ENCODE measurements around the gene SYK. TPM values are rescaled to one million over a fixed set of nuclear protein-coding genes. Genes with fewer than 3 reads are reported as not detected.

Gene SYK
- total and polyA plus RNA-seq, 2 donors (not counting 1 experiment from before 2014, with no cell fraction given), result 60.3 to 242 TPM

DNA sequence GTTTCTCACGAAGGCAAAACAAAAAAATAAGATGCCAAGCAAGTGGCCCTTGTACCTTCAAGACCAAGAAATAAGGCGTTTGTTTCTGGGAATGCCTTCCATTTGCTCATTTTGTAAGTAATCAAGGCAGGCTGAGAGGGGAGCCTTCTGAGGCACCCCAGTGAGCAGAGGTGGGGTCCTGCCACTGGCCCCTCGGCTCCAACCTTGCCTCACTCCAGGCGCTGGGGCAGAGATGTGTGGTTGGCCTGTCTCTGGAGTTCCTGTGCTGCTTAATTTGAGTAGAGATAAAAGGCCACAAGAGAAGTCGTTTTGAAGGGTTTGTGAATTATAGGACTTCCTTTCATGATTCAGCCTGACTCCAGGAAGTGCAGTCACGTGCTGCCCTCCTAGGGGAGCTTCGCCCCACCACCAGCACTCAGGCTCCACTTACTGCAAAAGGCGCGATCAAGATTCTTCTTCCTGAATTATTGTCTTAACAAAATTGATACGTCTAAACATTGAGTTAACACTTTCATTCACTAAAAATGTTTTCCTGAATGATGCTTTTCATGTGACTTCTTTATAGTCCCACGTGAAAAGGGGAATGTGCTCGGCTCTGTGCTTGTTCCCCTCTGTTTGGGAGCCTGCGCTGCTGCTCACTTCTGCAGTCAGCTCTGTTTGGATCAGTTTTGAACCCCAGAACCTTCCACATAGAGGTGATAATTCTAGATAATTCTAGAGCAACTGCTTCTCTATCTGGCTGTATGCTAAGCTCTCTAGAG lies 13.7 kb downstream of the SYK start:
- peak overlapping the region; percentile 81 for H3K4me3 Mint-ChIP-seq
- no peaks in the 10 kb centered on the region for H3K27me3 ChIP-seq (replicated peaks in 1 of 4; ENCODE audit: control extremely low read depth in 1 of 4, control insufficient read depth in 3 of 4, insufficient read depth in 4 of 4, low read length in 3 of 4)
- peaks cover 3% of the 10 kb centered on the region for H3K9me3 Mint-ChIP-seq (ENCODE audit: insufficient read depth)
- H2AFZ ChIP-seq (ENCODE audit: insufficient read depth, low read depth, low read length, poor library complexity, severe bottlenecking), result peak overlapping the region; percentile 53
- H3K4me1 Mint-ChIP-seq, result peaks cover 90% of the 10 kb centered on the region
- H4K20me1 ChIP-seq (ENCODE audit: control insufficient read depth, insufficient read depth, low read length, poor library complexity, severe bottlenecking), result peaks cover 39% of the 10 kb centered on the region
- TF ChIP-seq, protein P1, sequence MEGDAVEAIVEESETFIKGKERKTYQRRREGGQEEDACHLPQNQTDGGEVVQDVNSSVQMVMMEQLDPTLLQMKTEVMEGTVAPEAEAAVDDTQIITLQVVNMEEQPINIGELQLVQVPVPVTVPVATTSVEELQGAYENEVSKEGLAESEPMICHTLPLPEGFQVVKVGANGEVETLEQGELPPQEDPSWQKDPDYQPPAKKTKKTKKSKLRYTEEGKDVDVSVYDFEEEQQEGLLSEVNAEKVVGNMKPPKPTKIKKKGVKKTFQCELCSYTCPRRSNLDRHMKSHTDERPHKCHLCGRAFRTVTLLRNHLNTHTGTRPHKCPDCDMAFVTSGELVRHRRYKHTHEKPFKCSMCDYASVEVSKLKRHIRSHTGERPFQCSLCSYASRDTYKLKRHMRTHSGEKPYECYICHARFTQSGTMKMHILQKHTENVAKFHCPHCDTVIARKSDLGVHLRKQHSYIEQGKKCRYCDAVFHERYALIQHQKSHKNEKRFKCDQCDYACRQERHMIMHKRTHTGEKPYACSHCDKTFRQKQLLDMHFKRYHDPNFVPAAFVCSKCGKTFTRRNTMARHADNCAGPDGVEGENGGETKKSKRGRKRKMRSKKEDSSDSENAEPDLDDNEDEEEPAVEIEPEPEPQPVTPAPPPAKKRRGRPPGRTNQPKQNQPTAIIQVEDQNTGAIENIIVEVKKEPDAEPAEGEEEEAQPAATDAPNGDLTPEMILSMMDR (IDR thresholded peaks at IDR 0.05), result no peak
- ATAC-seq (ENCODE audit: low read depth), result peak; percentile 75
- H3K27ac Mint-ChIP-seq, result peak overlapping the region; percentile 98
- H3K9ac ChIP-seq (ENCODE audit: low read length), result peak overlapping the region; percentile 31
- intact Hi-C loops (cut with micrococcal nuclease), result loop anchor here (1.0 to 2.0 kb wide), 3 partner anchors 11 to 15 kb away; partner anchors contain the start of gene SYK
- ChIA-PET CTCF (interaction anchor here (1.0 to 3.6 kb wide), 9 partner anchors 11 to 41 kb away, joined by 3 to 26 read pairs (median 8); partner anchors contain the start of gene SYK), POLR2A (interaction anchor here (0.9 to 2.7 kb wide), 6 partner anchors 8 to 17 kb away, joined by 3 to 21 read pairs (median 4); partner anchors contain the start of gene SYK)
- peaks cover 97% of the 10 kb centered on the region for H3K79me2 ChIP-seq (ENCODE audit: control insufficient read depth, insufficient read depth, low read length)
- peaks cover 0 to 45% of the 10 kb centered on the region in 2 experiments for H3K36me3 ChIP-seq (replicated peaks in 1 of 2; ENCODE audit: control extremely low read depth in 1 of 2, control insufficient read depth in 1 of 2, extremely low read depth in 1 of 2, insufficient read depth in 2 of 2, low read length in 1 of 2)
- WGBS (ENCODE audit: insufficient coverage), result 1% methylated on average over 9 of the region's 13 CpGs
- H3K4me2 ChIP-seq (replicated peaks; ENCODE audit: low read depth, low read length, poor library complexity, severe bottlenecking), result peak overlapping the region; percentile 66
- H3K27me3 Mint-ChIP-seq, result no peaks in the 10 kb centered on the region
- no peaks in the 10 kb centered on the region for H3K9me3 ChIP-seq (ENCODE audit: control extremely low read depth in 1 of 3, control insufficient read depth in 2 of 3, insufficient read depth in 1 of 3, low read length in 2 of 3)
- H3K27ac ChIP-seq (ENCODE audit: low read length in 2 of 2), result peak overlapping the region; percentile 70 to 86
- peak overlapping the region in 3 of 5 experiments; percentile 15 to 39 (median 16) for H3K4me3 ChIP-seq (ENCODE audit: control extremely low read depth in 1 of 5, extremely low read depth in 1 of 5, insufficient read depth in 1 of 5, low read depth in 2 of 5, low read length in 4 of 5)
- DNase-seq, result peak; percentile 73
- peaks cover 65 to 67% of the 10 kb centered on the region in 2 donors for H3K4me1 ChIP-seq (ENCODE audit: control insufficient read depth in 2 of 2, insufficient read depth in 2 of 2, low read length in 2 of 2)

DNA sequence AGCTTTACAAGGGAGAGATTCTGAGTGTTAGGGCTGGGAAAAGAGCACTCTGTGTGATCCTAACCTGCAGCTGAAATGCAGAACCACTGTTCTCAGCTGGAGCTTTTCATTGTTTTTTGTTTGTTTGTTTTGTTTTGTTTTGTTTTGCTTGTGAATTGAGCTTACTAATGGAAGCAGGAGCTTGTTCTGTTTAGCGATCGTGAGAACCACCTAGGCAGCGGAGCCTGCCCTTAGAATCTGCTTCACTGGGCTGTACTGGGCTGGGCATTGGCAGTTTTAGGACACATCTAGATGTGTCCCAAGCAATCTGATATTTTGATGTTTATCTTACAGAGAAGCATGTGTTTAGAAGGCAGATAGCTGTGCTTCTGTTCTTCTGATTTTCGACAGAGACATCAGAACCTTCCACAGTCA lies 14.3 kb downstream of the SYK start:
- Histone ChIP-seq H3K4me1 (ENCODE audit: control insufficient read depth in 2 of 2, insufficient read depth in 2 of 2, low read length in 2 of 2) (peaks cover 63% of the 10 kb centered on the region in 2 donors), H3K36me3 (replicated peaks in 1 of 2; ENCODE audit: control extremely low read depth in 1 of 2, control insufficient read depth in 1 of 2, extremely low read depth in 1 of 2, insufficient read depth in 2 of 2, low read length in 1 of 2) (peaks cover 0 to 42% of the 10 kb centered on the region in 2 experiments), H3K79me2 (ENCODE audit: control insufficient read depth, insufficient read depth, low read length) (peaks cover 98% of the 10 kb centered on the region), H3K4me2 (replicated peaks; ENCODE audit: low read depth, low read length, poor library complexity, severe bottlenecking) (peak overlapping the region; percentile 66), H3K9ac (ENCODE audit: low read length) (peak overlapping the region; percentile 31), H3K27ac (ENCODE audit: low read length in 2 of 2) (peak overlapping the region; percentile 70 to 86), H3K4me3 (ENCODE audit: control extremely low read depth in 1 of 5, extremely low read depth in 1 of 5, insufficient read depth in 1 of 5, low read depth in 2 of 5, low read length in 4 of 5) (peak overlapping the region in 1 of 5 experiments; percentile 39), H3K9me3 (ENCODE audit: control extremely low read depth in 1 of 3, control insufficient read depth in 2 of 3, insufficient read depth in 1 of 3, low read length in 2 of 3) (no peaks in the 10 kb centered on the region), H2AFZ (ENCODE audit: insufficient read depth, low read depth, low read length, poor library complexity, severe bottlenecking) (peak overlapping the region; percentile 53), H4K20me1 (ENCODE audit: control insufficient read depth, insufficient read depth, low read length, poor library complexity, severe bottlenecking) (peaks cover 39% of the 10 kb centered on the region), H3K27me3 (replicated peaks in 1 of 4; ENCODE audit: control extremely low read depth in 1 of 4, control insufficient read depth in 3 of 4, insufficient read depth in 4 of 4, low read length in 3 of 4) (no peaks in the 10 kb centered on the region)
- intact Hi-C loops (cut with micrococcal nuclease), result loop anchor here (1.0 to 2.0 kb wide), 3 partner anchors 11 to 15 kb away; partner anchors contain the start of gene SYK
- ATAC-seq (ENCODE audit: low read depth) (peak; percentile 32), DNase-seq (no peak)
- Mint-ChIP-seq H3K4me3 (peak overlapping the region; percentile 81), H3K27me3 (no peaks in the 10 kb centered on the region), H3K9me3 (ENCODE audit: insufficient read depth) (peaks cover 3% of the 10 kb centered on the region), H3K27ac (peak overlapping the region; percentile 98), H3K4me1 (peaks cover 91% of the 10 kb centered on the region)
- POLR2A ChIA-PET, result interaction anchor here (0.9 to 2.7 kb wide), 6 partner anchors 8 to 17 kb away, joined by 3 to 21 read pairs (median 4); partner anchors contain the start of gene SYK
- 72% methylated on average over 3 of the region's 4 CpGs for WGBS (ENCODE audit: insufficient coverage)
- CTCF ChIA-PET, result interaction anchor here (1.0 to 3.6 kb wide), 9 partner anchors 11 to 41 kb away, joined by 3 to 26 read pairs (median 8); partner anchors contain the start of gene SYK
- no peak for TF ChIP-seq EZH2 (IDR thresholded peaks at IDR 0.05; ENCODE audit: borderline replicate concordance, insufficient read depth, low read depth, low read length, poor library complexity, severe bottlenecking)
- TF ChIP-seq, protein P1 (IDR thresholded peaks at IDR 0.05), result no peak

Data from B cell (primary cell).